ENCODE data around the gene UMPS.
"Not testable (repeated sequence)": the region's sequence is repeated elsewhere in the genome, so short reads cannot be mapped to it uniquely, and the experiment has no call there.

DNA sequence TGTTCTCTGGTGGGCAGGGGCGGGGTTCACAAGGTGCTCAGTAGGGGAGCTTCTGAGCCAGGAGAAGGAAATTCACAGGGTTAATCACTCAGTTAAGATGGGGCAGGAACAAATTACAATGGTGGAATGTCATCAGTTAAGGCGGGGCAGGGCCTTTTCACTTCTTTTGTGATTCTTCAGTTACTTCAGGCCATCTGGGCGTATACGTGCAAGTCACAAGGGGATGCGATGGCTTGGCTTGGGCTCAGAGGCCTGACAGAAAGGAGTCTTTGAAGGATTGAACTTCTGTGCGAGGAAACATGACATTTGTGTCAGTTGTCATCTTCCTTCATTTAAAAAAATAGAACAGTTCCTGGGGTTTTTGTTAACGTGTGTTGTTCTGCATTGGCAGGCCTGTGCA, 27.7 kb downstream of the UMPS start:
- TF ChIP-seq, protein P1, sequence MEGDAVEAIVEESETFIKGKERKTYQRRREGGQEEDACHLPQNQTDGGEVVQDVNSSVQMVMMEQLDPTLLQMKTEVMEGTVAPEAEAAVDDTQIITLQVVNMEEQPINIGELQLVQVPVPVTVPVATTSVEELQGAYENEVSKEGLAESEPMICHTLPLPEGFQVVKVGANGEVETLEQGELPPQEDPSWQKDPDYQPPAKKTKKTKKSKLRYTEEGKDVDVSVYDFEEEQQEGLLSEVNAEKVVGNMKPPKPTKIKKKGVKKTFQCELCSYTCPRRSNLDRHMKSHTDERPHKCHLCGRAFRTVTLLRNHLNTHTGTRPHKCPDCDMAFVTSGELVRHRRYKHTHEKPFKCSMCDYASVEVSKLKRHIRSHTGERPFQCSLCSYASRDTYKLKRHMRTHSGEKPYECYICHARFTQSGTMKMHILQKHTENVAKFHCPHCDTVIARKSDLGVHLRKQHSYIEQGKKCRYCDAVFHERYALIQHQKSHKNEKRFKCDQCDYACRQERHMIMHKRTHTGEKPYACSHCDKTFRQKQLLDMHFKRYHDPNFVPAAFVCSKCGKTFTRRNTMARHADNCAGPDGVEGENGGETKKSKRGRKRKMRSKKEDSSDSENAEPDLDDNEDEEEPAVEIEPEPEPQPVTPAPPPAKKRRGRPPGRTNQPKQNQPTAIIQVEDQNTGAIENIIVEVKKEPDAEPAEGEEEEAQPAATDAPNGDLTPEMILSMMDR (IDR thresholded peaks at IDR 0.05): not testable (repeated sequence)
- not testable (repeated sequence) for TF ChIP-seq IRF2 (CRISPR knock-in tag; IDR thresholded peaks at IDR 0.05; ENCODE audit: borderline replicate concordance, low read depth); SMAD3 (CRISPR knock-in tag; IDR thresholded peaks at IDR 0.05; ENCODE audit: borderline replicate concordance); ETV6 (CRISPR knock-in tag; IDR thresholded peaks at IDR 0.05); JUN (CRISPR knock-in tag; IDR thresholded peaks at IDR 0.05); NFE2L1 (CRISPR knock-in tag; IDR thresholded peaks at IDR 0.05)
- TF ChIP-seq, protein P2, sequence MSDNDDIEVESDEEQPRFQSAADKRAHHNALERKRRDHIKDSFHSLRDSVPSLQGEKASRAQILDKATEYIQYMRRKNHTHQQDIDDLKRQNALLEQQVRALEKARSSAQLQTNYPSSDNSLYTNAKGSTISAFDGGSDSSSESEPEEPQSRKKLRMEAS (CRISPR knock-in tag; IDR thresholded peaks at IDR 0.05): not testable (repeated sequence)
- TF ChIP-seq, protein P3, sequence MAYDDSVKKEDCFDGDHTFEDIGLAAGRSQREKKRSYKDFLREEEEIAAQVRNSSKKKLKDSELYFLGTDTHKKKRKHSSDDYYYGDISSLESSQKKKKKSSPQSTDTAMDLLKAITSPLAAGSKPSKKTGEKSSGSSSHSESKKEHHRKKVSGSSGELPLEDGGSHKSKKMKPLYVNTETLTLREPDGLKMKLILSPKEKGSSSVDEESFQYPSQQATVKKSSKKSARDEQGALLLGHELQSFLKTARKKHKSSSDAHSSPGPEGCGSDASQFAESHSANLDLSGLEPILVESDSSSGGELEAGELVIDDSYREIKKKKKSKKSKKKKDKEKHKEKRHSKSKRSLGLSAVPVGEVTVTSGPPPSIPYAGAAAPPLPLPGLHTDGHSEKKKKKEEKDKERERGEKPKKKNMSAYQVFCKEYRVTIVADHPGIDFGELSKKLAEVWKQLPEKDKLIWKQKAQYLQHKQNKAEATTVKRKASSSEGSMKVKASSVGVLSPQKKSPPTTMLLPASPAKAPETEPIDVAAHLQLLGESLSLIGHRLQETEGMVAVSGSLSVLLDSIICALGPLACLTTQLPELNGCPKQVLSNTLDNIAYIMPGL (CRISPR knock-in tag; IDR thresholded peaks at IDR 0.05): not testable (repeated sequence)
- TF ChIP-seq, protein P4, sequence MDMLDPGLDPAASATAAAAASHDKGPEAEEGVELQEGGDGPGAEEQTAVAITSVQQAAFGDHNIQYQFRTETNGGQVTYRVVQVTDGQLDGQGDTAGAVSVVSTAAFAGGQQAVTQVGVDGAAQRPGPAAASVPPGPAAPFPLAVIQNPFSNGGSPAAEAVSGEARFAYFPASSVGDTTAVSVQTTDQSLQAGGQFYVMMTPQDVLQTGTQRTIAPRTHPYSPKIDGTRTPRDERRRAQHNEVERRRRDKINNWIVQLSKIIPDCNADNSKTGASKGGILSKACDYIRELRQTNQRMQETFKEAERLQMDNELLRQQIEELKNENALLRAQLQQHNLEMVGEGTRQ (CRISPR knock-in tag; IDR thresholded peaks at IDR 0.05): not testable (repeated sequence)

Data from WTC11 (cell line).